K562 (cell line): ENCODE results near the gene LRRC1. TPM values are rescaled to one million over a fixed set of nuclear protein-coding genes. Genes with fewer than 3 reads are reported as not detected.

ENCODE experiments used
- ATAC-seq: fragments of 200-7000 bp; cut with Tn5 transposase; 3 replicates; pipeline ENCODE4 v1.9.1; 2020; ENCODE audit warnings: moderate library complexity
- BruUV-seq: library from RNA; stranded (reverse); fragments of 400-500 nt; replicated peaks from 2 replicates; lab custom pipeline; 2021; lab: Mats Ljungman, UMichigan
- CTCF ChIA-PET: fragments of 300-600 bp; formaldehyde crosslinking; extraction: SDS; loops from one replicate; lab custom pipeline; 2021; ENCODE audit warnings: low intra/inter-chr PET ratio; lab: Yijun Ruan, JAX
- POLR2A ChIA-PET: fragments of 300-600, 350-650 bp; sonication (Branson Sonifier 250); formaldehyde crosslinking; extraction: SDS; loops from one replicate; lab custom pipeline; 2021; ENCODE audit warnings: antibody characterized with exemption, inconsistent platforms; lab: Yijun Ruan, JAX
- DNase-seq, 4 experiments: peaks; one replicate each; pipeline versions ENCODE4 v3.0.0 to v3.0.0-alpha.2; 2011 to 2018; ENCODE audit warnings: low spot score in 3 of 4, mixed read lengths in 3 of 4; ENCODE audit errors: extremely low read depth in 1 of 4
- FAIRE-seq: peaks from 2 replicates; lab custom pipeline; 2011; peaks lifted over from hg19 to GRCh38; lab: Jason Lieb, UNC
- H2AFZ ChIP-seq: 2 replicates; pipeline ENCODE4 v1.6.0; 2011; ENCODE audit warnings: low read depth, low read length, control low read depth, inconsistent platforms
- H3K27ac ChIP-seq: fragments of 200-600 bp; 3 replicates; pipeline ENCODE4 v1.8.0; 2011; ENCODE audit warnings: low read depth, mild to moderate bottlenecking, control low read depth, inconsistent platforms, low read length, moderate library complexity, mixed read lengths; ENCODE audit errors: extremely low read depth
- H3K27me3 ChIP-seq, 2 experiments: fragments of 300-600 bp in 1 of 2; 2 replicates in 1 of 2; 3 replicates in 1 of 2; pipeline versions ENCODE4 v1.6.0 to v1.8.0; 2011; ENCODE audit warnings: inconsistent platforms in 2 of 2, low read length in 2 of 2, mild to moderate bottlenecking in 1 of 2, mixed read lengths in 1 of 2, moderate library complexity in 1 of 2; ENCODE audit not compliant: control insufficient read depth in 2 of 2, insufficient read depth in 2 of 2
- H3K36me3 ChIP-seq: fragments of 300-600 bp; 3 replicates; pipeline ENCODE4 v1.8.0; 2011; ENCODE audit warnings: mild to moderate bottlenecking, low read length, inconsistent platforms; ENCODE audit not compliant: control insufficient read depth, insufficient read depth
- H3K4me1 ChIP-seq, 2 experiments: fragments of 200-600 bp in 1 of 2; replicated peaks in 1 of 2; 2 replicates in 1 of 2; 3 replicates in 1 of 2; pipeline versions ENCODE4 v1.5.1 to v1.8.0; 2011; ENCODE audit warnings: inconsistent platforms in 2 of 2, low read length in 2 of 2, mild to moderate bottlenecking in 1 of 2, mixed read lengths in 1 of 2, moderate library complexity in 1 of 2; ENCODE audit not compliant: control insufficient read depth in 2 of 2, insufficient read depth in 2 of 2
- H3K4me2 ChIP-seq: 2 replicates; pipeline ENCODE4 v1.6.1; 2011; ENCODE audit warnings: low read length, control low read depth, inconsistent platforms, mixed read lengths; ENCODE audit not compliant: insufficient read depth
- H3K4me3 ChIP-seq: fragments of 200-600 bp; sonication (generic), shearing (Covaris generic); 2 replicates; pipeline ENCODE4 v1.5.1; 2016; ENCODE audit warnings: control low read depth, inconsistent platforms
- H3K79me2 ChIP-seq: fragments of 200-600 bp; 3 replicates; pipeline ENCODE4 v1.8.0; 2011; ENCODE audit warnings: low read length, inconsistent platforms; ENCODE audit not compliant: control insufficient read depth, insufficient read depth
- H3K9ac ChIP-seq, 2 experiments: 2 replicates each; pipeline versions ENCODE4 v1.6.0 to v1.6.1; 2011; ENCODE audit warnings: low read depth in 2 of 2, low read length in 2 of 2, control low read depth in 1 of 2, inconsistent platforms in 1 of 2, mild to moderate bottlenecking in 1 of 2, mixed read lengths in 1 of 2; ENCODE audit not compliant: insufficient read depth in 1 of 2
- H3K9me1 ChIP-seq: one replicate; pipeline ENCODE4 v1.6.0; 2011; ENCODE audit warnings: inconsistent platforms, mild to moderate bottlenecking, low read length, moderate library complexity; ENCODE audit not compliant: control insufficient read depth, insufficient read depth
- H3K9me3 ChIP-seq: replicated peaks from 2 replicates; pipeline ENCODE4 v1.5.1; 2011; ENCODE audit warnings: low read depth, low read length, inconsistent platforms; ENCODE audit not compliant: control insufficient read depth, insufficient read depth
- H4K20me1 ChIP-seq: replicated peaks from 2 replicates; pipeline ENCODE4 v1.6.1; 2011; ENCODE audit warnings: low read length, inconsistent platforms, mixed read lengths; ENCODE audit not compliant: control insufficient read depth, insufficient read depth
- ETV6 ChIP-seq, 3 experiments: fragments of 150-350 bp in 1 of 3; sonication (generic) in 1 of 3; formaldehyde crosslinking in 1 of 3; IDR thresholded peaks; 2 replicates each; pipeline versions ENCODE4 v1.6.1 to v1.8.0; 2014 to 2022; ENCODE audit warnings: borderline replicate concordance in 2 of 3, low read depth in 2 of 3, antibody characterized with exemption in 1 of 3, low read length in 1 of 3, mild to moderate bottlenecking in 1 of 3, missing genetic modification reagents in 1 of 3
- PCBP2 ChIP-seq: fragments of 200-400 bp; formaldehyde crosslinking; IDR thresholded peaks from 2 replicates; pipeline ENCODE4 v1.6.1; 2018; ENCODE audit warnings: low read length, low read depth, mild to moderate bottlenecking, moderate library complexity; ENCODE audit not compliant: poor library complexity, severe bottlenecking
- ZBTB17 ChIP-seq: fragments of 450-650 bp; formaldehyde crosslinking; IDR thresholded peaks from 2 replicates; pipeline ENCODE4 v1.4.0; 2020; ENCODE audit warnings: mild to moderate bottlenecking
- WGBS: fragments of 100-300 bp; shearing (Covaris generic); methylation state at CpG from one replicate; pipeline ENCODE4 v1.1.6; 2016; ENCODE audit warnings: low coverage, mixed read lengths; ENCODE audit not compliant: insufficient coverage; ENCODE audit errors: missing lambda C conversion rate; 5-methylcytosine and 5-hydroxymethylcytosine counted together
- in situ Hi-C: fragments of 300-500 bp; cut with MboI; formaldehyde crosslinking; loops from 4 replicates; pipeline ENCODE4 v1.15.0; 2018; ENCODE audit warnings: inconsistent platforms, mixed read lengths
- intact Hi-C: fragments of 100-400 bp; cut with micrococcal nuclease; formaldehyde crosslinking; loops from 2 replicates; pipeline ENCODE4 v1.14.2; 2022
- polyA plus RNA-seq, 8 experiments: library from polyadenylated mRNA; depleted of rRNA in 4 of 8; stranded (reverse) in 5 of 8; unstranded in 3 of 8; fragments of >200 nt; fragmentation: Nextera tagmentation in 2 of 8; fragmentation: Illumina TruSeq in 1 of 8; extraction: Ambion mirVana in 2 of 8; extraction: Trizol in 1 of 8; gene quantifications; 2 replicates each; pipeline versions ENCODE4 v1.2.1 to v1.2.3, GENCODE V29; 2011 to 2014; ENCODE audit warnings: inconsistent platforms in 1 of 8, missing spikeins in 1 of 8
- total RNA-seq, 7 experiments: library from RNA; depleted of rRNA in 6 of 7; stranded (reverse); fragments of >200 nt in 6 of 7; fragmentation: Illumina TruSeq in 2 of 7; extraction: Trizol in 2 of 7; gene quantifications; 2 replicates each; pipeline versions ENCODE4 v1.2.1 to v1.2.3, GENCODE V29; 2011 to 2021; ENCODE audit warnings: low replicate concordance in 1 of 7
- TF ChIP-seq, protein P1 (sequence below): fragments of 250-450 bp; sonication (Bioruptor Pico); IDR thresholded peaks from 2 replicates; pipeline ENCODE4 v1.8.0; 2021; ENCODE audit warnings: borderline replicate concordance, mild to moderate bottlenecking, moderate library complexity; ENCODE audit not compliant: poor library complexity, severe bottlenecking

The LRRC1 gene
- total and polyA plus RNA-seq, 9 of the 15 experiments (the other 6 are each of a cell fraction or from before 2014, with no cell fraction given), result not detected

DNA sequence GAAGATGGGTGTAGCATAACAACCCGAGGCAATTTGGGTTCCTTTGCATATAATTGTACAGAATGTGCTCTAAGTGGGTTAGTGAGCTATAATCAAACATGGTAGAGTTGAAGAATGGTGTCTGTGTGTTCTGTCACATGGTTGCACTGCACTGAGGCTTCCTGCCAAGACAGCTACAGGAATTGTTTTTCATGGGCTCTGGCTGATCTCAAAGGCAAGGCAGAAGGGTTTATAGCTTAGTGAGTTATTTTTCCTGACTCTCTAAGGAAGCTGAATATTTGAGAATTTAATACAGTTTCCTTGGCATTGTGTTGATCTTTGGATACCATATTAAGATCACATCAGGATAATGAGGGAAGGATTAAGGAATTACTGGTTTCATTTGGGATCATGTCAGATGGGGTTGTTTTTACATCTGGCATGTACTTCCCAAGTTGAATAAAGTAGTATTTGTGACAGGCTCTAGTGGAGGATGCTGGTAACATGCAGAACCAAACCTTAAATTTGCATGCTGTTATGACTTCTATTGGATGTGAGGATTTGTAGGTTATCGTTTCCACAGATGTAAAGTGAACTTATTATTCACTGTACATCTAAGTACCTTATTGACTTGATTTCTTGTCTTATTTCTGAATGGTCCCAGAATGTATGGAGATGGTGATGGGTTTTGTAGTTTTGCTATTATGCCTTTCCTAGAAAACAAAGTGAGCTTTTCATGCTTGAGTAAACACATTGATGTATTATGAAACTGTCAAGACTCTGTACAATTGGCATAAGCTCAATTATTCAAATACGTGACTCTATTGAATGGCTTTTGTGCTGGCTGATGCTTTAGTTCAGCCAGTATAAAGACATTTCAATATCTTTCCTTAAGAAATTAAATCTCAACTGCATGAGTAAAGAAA, 43.3 kb downstream of the LRRC1 start:
- WGBS, result 0% methylated on average over 3 of the region's 3 CpGs
- intact Hi-C loops, result no loop called here
- BruUV-seq, result no TSS peak
- POLR2A ChIA-PET, result interaction anchor here (0.9 kb wide), 1 partner anchor 10 kb away, joined by 3 read pairs; no protein-coding TSS in a partner anchor
- TF ChIP-seq, protein P1, sequence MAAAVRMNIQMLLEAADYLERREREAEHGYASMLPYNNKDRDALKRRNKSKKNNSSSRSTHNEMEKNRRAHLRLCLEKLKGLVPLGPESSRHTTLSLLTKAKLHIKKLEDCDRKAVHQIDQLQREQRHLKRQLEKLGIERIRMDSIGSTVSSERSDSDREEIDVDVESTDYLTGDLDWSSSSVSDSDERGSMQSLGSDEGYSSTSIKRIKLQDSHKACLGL (CRISPR knock-in tag), result no peak
- TF ChIP-seq ETV6 (IDR thresholded peaks at IDR 0.05; ENCODE audit: borderline replicate concordance in 1 of 2, low read depth in 2 of 2, low read length in 1 of 2) (no peak), ETV6 (CRISPR knock-in tag; IDR thresholded peaks at IDR 0.05; ENCODE audit: borderline replicate concordance) (no peak), PCBP2 (no peak), ZBTB17 (CRISPR knock-in tag) (no peak)
- TF ChIP-seq, all 486 proteins: peak for 0
- Histone ChIP-seq H3K27me3 (no peaks in the 10 kb centered on the region), H3K4me3 (no peak overlapping the region), H3K4me1 (no peaks in the 10 kb centered on the region), H2AFZ (no peak overlapping the region), H3K36me3 (no peaks in the 10 kb centered on the region), H3K9ac (no peak overlapping the region), H3K9me3 (no peaks in the 10 kb centered on the region), H3K9me1 (no peaks in the 10 kb centered on the region), H4K20me1 (no peaks in the 10 kb centered on the region), H3K79me2 (no peaks in the 10 kb centered on the region), H3K27ac (no peak overlapping the region), H3K4me2 (no peak overlapping the region)
- CTCF ChIA-PET, result no interaction called here
- ATAC-seq, result no peak
- in situ Hi-C loops, result no loop called here
- DNase-seq, result no peak
- FAIRE-seq, result no peak
